ENCODE results near the gene FGFR3.

The FGFR3 gene

DNA sequence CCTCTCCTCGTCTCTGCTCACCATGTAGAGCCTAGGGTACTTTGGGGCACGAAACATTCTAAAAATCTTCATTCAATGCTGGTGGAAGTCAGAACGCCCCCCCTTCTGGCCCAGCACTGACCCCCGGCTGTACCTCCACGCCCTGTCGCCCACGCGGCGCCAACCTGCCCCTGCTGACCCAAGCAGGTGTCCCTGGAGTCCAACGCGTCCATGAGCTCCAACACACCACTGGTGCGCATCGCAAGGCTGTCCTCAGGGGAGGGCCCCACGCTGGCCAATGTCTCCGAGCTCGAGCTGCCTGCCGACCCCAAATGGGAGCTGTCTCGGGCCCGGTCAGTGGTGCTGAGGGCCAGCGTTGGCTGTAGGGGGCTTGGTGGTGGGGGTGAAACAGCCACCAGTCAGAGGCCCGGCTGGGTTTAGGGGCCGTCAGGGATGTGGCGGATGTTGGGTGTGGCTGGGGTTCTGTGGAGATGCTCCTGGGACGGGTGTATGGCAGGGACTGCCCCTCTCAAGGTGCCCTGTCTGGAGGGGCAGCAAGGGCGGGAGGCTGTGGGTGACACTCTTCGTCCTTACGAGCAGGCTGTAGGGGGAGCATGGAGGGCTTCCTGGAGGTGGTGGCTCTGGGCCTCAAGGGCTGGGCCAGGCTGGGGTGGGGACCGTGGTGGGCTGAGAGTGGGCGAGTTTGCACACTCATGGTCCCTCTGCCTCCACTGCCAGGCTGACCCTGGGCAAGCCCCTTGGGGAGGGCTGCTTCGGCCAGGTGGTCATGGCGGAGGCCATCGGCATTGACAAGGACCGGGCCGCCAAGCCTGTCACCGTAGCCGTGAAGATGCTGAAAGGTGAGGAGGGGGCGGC, 11.8 kb downstream of the FGFR3 start:
- no peak for DNase-seq

DNA sequence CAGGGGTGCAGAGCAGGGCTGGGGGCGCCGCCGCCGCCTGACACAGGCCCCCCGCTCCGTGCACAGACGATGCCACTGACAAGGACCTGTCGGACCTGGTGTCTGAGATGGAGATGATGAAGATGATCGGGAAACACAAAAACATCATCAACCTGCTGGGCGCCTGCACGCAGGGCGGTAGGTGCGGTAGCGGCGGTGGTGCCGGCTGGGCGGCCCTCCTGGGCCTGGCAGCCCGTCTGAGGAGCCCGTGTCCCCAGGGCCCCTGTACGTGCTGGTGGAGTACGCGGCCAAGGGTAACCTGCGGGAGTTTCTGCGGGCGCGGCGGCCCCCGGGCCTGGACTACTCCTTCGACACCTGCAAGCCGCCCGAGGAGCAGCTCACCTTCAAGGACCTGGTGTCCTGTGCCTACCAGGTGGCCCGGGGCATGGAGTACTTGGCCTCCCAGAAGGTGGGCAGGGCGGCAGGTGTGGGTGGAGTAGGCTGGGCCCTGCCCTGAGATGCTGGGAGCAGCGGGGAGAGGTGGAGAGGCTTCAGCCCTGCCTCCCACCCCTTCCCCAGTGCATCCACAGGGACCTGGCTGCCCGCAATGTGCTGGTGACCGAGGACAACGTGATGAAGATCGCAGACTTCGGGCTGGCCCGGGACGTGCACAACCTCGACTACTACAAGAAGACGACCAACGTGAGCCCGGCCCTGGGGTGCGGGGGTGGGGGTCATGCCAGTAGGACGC, 12.6 kb downstream of the FGFR3 start:
- no peak for DNase-seq

DNA sequence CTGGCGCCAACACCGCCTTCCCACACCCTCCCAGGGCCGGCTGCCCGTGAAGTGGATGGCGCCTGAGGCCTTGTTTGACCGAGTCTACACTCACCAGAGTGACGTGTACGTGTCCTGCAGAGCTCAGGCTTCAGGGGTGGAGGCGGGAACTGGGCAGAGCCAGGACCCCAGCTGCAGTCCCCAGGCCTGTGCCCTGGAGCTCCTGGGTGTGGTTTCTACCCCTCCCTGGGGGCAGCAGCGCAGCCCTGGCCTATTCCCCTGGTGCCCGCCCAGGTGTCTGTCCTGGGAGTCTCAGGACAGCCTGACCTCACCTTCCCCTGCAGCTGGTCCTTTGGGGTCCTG, 13.1 kb downstream of the FGFR3 start:
- DNase-seq: no peak

DNA sequence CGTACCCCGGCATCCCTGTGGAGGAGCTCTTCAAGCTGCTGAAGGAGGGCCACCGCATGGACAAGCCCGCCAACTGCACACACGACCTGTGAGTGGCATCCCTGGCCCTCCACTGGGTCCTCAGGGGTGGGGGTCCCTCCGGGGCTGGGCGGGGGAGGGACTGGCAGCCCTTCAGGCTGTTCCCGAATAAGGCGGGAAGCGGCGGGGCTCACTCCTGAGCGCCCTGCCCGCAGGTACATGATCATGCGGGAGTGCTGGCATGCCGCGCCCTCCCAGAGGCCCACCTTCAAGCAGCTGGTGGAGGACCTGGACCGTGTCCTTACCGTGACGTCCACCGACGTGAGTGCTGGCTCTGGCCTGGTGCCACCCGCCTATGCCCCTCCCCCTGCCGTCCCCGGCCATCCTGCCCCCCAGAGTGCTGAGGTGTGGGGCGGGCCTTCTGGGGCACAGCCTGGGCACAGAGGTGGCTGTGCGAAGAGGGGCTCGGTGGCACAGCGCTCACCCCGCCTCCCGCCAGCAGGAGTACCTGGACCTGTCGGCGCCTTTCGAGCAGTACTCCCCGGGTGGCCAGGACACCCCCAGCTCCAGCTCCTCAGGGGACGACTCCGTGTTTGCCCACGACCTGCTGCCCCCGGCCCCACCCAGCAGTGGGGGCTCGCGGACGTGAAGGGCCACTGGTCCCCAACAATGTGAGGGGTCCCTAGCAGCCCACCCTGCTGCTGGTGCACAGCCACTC, 13.7 kb downstream of the FGFR3 start:
- no peak for DNase-seq

DNA sequence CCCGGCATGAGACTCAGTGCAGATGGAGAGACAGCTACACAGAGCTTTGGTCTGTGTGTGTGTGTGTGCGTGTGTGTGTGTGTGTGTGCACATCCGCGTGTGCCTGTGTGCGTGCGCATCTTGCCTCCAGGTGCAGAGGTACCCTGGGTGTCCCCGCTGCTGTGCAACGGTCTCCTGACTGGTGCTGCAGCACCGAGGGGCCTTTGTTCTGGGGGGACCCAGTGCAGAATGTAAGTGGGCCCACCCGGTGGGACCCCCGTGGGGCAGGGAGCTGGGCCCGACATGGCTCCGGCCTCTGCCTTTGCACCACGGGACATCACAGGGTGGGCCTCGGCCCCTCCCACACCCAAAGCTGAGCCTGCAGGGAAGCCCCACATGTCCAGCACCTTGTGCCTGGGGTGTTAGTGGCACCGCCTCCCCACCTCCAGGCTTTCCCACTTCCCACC, 14.3 kb downstream of the FGFR3 start:
- DNase-seq: no peak

DNA sequence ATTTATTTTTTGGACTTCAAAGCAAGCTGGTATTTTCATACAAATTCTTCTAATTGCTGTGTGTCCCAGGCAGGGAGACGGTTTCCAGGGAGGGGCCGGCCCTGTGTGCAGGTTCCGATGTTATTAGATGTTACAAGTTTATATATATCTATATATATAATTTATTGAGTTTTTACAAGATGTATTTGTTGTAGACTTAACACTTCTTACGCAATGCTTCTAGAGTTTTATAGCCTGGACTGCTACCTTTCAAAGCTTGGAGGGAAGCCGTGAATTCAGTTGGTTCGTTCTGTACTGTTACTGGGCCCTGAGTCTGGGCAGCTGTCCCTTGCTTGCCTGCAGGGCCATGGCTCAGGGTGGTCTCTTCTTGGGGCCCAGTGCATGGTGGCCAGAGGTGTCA, 15.3 kb downstream of the FGFR3 start:
- DNase-seq: no peak

DNA sequence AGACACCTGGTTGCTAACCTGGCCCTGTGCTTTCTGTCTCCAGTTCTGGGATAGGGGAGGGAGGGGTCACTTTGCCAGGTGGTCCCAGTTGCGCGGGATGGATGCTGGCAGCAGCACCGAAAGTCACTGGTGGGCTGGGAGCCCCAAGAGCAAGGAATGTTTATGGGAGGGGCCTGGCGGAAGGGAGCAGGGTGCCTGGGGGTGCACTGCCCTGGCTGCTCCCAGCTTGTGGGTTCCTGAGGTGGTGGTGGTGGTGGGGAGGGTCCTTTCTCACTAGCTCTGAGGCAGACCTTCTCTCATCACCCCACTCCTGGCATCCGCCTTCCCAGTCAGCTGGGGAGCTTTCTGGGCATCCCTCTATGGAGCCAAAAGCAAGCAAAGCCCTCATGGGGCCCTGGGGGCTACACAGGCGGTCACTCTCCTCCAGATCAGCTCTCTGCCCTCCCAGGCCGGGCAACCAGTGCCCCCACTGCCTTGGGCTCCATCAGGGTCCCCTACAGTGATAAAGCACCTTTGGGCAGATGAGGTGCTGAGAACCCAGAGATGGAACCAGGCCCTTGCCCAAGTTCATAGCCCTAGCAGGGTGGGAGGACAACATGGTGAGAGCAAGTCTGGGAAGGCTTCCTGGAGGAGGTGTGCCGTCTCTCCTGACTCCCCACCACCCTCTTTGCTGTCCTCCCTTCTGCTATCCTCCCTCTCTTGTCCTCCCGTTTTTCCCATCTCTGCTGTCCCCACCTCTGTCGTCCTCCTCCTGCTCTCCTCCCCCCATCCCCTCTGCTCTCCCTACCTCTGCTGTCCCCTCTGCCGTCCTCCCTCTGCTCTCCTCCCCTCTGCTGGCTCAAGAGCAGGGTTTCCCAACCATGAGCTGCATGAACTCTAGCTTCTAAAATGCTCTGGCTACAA, 16.0 kb downstream of the FGFR3 start:
- DNase-seq: no peak

DNA sequence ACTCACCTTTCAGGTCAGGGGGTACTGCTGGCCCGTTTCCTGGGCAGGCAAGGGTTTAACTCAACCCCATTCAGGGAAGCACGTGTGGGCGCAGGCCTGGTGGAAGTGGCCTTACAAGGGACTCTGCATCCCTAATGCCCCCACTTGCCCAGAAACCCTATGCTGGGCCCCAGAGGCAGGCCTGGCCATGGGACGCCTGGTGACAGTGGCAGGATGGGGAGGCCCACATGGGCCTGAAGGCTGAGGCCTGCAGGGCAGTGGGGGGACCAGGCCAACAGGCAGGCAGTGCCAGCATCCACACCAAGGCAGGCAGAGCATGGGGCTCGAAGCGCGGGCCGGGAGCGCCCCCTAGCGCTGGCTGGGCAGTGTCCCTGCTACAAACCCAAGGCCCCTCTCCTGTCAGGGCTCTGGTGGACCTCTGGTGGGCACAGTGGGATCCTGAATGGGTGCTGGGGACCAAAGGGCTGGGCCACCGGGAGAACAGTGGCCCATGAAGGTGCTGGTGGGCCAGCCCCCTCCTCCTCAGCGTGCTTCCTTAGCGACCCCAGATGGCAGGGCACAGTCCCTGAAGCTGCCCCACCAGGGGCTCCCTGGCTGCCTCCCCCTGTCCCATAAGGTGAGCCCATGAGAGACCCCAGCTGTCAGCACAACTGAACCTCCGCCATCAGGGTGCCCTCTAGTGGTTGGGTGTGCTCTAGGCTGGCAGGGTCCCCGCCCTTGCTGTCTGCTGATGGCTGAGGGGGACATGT, 16.8 kb downstream of the FGFR3 start:
- peak; percentile 62 for DNase-seq

DNA sequence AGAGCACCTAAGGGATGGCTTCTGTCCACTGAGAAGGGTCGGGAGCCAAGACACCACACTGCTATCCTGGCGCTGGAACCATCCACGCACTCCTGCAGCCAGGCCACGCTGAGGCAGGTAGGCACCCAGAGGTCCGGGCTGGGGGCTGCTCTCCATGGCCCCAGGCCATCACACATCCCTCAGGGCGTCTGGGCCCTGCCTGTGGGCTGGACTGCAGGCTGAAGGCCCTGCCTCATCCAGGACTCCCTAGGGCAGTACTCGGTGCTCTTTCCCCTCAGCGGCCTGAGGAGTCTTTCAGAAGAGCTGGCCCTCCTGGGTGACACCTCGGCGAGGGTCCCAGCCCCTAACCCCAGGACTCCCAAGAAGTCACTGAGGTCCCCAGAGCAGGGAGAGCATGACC, 17.7 kb downstream of the FGFR3 start:
- no peak for DNase-seq

DNA sequence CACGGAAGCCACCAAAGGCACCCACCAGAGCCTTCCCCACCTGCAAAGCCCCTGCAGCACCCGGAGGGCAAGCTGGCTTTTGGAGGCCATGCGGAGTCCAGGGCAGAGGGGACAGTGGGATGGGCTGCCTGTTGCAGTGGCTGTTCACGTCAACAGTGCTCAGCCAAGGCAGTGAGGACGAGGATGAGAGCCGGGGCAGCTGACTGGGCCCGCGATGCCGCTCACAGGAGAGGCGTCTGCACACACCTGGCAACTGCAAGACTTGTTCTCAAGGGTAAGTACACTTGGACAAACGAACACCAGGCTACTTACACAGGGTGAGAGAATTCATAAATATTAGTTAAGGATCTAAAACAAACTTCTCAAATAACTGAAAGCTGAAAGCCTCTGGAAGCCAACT, 19.6 kb downstream of the FGFR3 start:
- DNase-seq: no peak

DNA sequence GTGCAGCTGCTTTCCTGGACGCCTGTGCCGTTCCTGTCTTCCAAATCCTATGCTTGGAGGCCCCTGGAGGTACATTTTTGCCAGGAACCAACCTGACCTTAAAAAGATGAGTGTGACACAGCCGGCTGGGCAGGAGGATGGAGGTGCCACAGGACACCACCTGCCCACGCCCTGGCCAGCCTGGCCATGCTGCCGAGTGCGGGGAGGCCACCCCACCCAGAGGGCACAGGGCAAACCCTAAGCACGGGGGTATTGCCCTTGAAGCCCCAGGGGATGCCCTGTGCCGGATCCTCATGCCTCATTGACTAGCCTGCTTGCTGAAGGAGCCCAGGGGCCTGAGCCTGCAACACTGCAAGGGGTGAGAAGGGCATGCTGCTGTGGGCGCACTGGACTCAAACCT, 20.1 kb downstream of the FGFR3 start:
- DNase-seq: no peak

DNA sequence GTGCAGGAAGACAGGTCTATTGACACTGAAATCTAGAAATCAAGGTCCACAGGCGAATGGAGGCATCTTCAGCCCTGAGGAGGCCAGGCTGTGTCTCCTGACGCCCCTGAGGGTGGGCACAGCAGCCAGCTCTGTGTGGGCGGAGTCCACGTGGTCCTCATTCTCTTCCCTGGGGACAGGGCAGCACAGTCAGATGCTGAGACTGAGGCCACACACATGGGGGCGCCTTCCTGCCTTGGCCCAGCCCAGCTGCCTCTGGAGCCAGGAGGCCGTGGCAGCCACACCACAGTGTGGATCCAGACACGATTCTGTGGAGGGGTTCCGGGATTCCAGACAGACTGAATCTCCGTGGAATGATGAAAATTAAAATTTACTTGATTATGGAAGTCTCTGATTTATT, 20.8 kb downstream of the FGFR3 start:
- no peak for DNase-seq

DNA sequence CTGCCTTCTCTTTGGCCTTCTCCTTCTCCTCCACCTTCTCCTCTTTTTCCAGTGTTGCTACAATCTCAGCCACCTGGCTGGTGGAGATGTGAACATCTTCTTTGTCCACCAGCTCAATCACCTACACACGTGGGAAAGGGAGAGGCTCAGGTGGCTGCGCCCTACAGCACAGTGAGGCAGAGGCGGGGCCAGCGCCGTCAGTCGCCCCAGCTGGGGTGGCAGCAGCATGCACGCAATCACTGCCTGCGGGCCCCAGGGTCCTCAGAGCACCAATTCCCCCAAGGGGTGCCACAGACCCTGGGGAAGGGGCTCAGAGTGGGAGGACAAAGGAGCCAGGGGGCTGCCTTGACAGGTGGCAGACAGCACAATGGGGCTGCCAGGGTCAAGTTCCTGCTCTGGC, 21.4 kb downstream of the FGFR3 start:
- no peak for DNase-seq

DNA sequence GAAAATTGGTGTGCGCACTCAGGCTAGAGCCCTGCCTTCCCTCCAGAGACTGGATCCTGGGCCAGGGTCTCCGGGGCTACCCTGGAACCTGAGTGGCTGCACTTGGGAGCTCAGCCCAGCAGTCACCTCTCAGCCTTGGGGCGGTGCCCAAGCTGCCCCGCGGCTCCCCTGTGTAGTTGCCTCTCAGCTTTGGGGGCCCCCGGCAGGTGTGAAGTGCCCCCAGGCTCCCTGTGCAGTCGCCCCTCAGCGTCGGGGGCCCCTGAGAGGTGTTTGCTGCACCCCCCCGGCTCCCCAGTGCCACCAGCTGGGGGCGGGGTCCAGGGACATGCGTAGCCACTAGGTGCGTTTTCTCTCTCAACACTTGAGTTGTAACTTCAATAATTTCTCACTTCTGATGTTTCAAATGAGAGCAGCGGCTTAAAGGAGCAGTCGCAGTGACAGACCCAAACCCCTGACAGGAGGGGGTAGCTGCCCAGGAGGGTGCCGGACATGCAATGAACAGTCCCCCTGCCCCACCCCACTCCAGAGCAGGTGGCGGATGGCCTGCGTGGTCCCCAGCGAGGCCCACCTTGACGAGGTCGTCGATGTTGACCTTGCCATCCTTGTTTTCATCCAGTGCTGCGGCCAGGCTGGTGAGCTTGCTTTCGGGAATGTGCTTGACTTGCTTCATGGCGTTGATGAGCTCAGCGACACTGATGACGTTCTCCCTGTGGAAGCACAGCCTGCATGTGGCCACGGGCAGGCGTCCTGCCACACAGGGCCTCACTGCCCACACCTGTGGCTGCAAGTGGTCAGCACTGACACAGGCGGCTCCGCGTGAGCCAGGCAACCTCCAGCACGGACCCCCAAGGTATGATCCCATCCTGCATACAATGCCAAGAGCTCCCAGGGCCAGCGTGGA, 22.3 kb downstream of the FGFR3 start:
- no peak for DNase-seq

DNA sequence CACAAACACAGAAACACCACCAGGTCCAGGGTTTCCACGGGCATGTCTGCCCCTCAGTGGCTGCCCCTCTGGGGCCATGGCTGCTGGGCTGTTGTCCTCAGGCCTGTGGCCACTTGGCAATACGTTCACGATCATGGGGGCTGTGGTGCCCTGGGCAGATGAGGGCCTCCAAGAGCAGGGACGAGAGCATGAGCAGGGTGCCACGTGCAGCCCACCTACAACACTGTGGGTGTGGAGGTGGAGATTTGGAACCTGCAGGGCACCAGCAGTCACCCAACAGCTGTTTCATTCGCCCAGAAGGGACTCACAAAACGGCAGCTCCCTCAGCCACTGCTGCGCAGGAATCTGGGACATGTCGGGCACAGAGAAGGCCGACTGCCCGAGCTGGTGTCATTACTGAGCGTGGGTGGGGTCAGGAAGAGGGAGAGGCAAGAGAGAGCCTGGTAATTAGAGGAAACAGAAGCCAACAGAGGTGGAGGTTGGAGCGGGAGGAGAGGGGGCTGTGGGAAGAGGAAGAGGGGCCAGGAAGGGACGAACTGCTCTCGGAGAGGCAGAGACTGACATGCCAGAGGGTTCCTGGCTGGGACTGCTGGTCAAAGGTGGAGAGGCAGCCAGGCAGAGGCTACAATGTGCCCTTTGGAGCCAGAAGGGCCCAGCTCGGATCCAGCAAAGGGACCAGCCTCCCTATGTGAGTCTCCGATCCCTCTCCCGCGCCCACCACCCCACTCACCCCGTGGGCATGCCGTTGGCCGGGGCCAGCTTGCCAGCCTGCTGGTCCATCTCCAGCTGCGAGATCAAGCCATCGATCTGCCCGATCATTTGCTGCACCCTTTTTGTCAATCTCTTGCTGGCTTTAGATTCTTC, 23.1 kb downstream of the FGFR3 start:
- DNase-seq: no peak

DNA sequence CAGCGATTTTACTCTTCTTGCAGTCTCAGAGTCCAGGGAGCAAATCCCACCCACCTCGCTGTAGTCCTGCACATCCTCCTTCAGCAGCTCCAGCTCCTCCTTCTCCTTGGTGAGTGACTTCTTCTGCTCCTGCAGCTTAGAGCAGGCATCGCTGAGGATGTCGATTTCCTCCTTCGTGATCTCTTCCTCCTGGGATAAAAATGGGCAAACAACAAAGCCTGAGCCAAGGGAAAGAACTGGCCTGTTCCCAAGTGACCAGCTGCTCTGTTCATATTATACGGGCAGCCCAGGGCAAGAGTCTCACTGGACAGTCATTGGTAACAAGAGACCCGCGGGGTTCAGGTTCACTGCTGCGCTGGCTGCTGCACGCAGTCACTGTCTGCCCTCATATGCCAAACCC, 26.2 kb downstream of the FGFR3 start:
- DNase-seq: no peak

DNA sequence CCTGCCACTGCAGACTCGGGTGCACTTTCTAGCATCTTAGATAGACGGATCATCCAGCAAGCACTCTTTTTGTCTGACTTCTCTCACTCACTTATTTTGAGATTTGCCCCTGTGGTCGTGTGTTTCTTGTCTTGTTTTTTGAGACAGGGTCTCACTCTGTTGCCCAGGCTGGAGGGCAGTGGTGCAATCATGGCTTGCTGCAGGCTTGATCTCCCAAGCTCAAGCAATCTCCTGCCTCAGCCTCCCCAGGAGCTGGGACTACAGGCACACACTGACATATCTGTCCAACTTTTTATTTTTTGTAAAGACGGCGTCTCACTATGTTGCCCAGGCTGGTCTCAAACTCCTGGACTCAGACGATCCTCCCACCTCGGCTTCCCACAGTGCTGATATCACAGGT, 26.7 kb downstream of the FGFR3 start:
- no peak for DNase-seq

DNA sequence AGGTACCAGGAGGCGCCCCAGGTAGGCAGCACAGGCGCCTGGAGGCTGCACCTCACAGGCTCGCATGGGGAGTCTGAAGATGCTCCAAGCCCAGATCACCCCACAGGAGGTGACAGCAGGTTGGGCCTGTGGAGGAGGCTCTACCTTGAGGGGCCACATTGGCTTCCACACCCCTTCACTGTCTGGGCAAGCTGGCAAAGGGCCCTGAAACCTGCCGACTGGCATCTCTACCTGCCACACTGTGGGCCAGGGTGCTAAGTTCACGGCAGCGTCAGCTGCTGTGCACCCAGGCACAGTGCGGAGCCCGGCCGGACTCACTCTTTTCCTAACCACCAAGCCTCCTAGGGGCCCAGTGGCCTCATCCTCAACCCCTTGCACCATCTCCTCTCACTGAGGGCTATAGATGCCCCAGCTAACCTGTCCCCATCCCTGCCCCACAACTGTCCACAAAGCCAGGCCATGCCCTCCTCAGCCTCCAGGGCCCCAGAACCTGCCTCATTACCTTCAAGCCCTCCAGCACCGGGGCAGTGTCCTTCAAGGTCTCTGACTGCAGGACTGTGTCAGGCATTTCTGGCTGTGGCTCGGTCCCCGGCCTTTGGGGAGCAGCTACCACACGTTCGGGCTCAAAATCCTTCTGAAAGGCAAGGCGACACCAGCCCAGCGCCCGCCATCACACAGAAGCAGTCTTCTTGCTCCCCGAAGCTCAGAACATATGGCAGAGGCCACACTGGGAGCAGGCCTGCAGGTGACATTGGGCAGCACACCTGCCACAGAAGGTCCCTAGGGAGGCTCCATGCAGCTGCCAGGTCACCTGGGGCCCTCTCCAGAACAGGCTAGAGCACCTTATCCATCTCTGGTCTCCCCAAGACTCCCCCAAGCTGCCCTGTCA, 28.8 kb downstream of the FGFR3 start:
- no peak for DNase-seq
